Measurements from ENCODE around the gene ADRA2B.

ADRA2B gene

GRCh38 chr2:96137321-96138178 lies 21.2 kb upstream of the ADRA2B start:
- Histone ChIP-seq H3K4me1 (ENCODE audit: insufficient read depth, low read length, severe bottlenecking) (peaks cover 3% of the 10 kb centered on the region), H3K4me3 (ENCODE audit: low read depth, low read length, poor library complexity, severe bottlenecking) (no peak overlapping the region), H3K9me2 (ENCODE audit: low read depth, low read length) (no peaks in the 10 kb centered on the region), H3K9me3 (ENCODE audit: low read length) (no peaks in the 10 kb centered on the region), H2AFZ (ENCODE audit: low read length) (no peak overlapping the region), H3K4me2 (ENCODE audit: low read length) (no peak overlapping the region), H3K27ac (ENCODE audit: low read depth, low read length, poor library complexity, severe bottlenecking) (no peak overlapping the region), H3K27me3 (ENCODE audit: insufficient read depth, low read length) (no peaks in the 10 kb centered on the region; the same call in 1 of the 2 replicates), H3K9ac (ENCODE audit: low read length) (no peak overlapping the region), H3K36me3 (ENCODE audit: insufficient read depth, low read length) (peaks cover 5% of the 10 kb centered on the region; the same call in 1 of the 2 replicates), H4K20me1 (ENCODE audit: insufficient read depth, low read length) (no peaks in the 10 kb centered on the region), H3F3A (ENCODE audit: insufficient read depth, low read length) (no peaks in the 10 kb centered on the region), H3K79me2 (ENCODE audit: insufficient read depth, low read length) (no peaks in the 10 kb centered on the region)
- no peak for TF ChIP-seq EZH2 (IDR thresholded peaks at IDR 0.05; ENCODE audit: borderline replicate concordance, low read length)
- TF ChIP-seq CTCF (IDR thresholded peaks at IDR 0.05; ENCODE audit: low read length) = no peak

- no peaks in the 10 kb centered on the region for H3F3A ChIP-seq (ENCODE audit: insufficient read depth, low read length)
- no peaks in the 10 kb centered on the region for H3K9me2 ChIP-seq (ENCODE audit: low read depth, low read length)
- H3K79me2 ChIP-seq (ENCODE audit: insufficient read depth, low read length) = no peaks in the 10 kb centered on the region
- H3K27ac ChIP-seq (ENCODE audit: low read depth, low read length, poor library complexity, severe bottlenecking) = no peak overlapping the region
- no peaks in the 10 kb centered on the region for H3K4me1 ChIP-seq (ENCODE audit: insufficient read depth, low read length, severe bottlenecking)
- H4K20me1 ChIP-seq (ENCODE audit: insufficient read depth, low read length) = no peaks in the 10 kb centered on the region
- no peak overlapping the region for H3K4me2 ChIP-seq (ENCODE audit: low read length)
- H3K27me3 ChIP-seq (ENCODE audit: insufficient read depth, low read length) = no peaks in the 10 kb centered on the region; the same call in 1 of the 2 replicates
- H3K9me3 ChIP-seq (ENCODE audit: low read length) = no peaks in the 10 kb centered on the region
- no peak overlapping the region for H3K9ac ChIP-seq (ENCODE audit: low read length)
- H2AFZ ChIP-seq (ENCODE audit: low read length) = no peak overlapping the region
- H3K36me3 ChIP-seq (ENCODE audit: insufficient read depth, low read length) = 0 out of 2 replicates have a peak, but pooled peaks cover 4% of the 10 kb centered on the region
- H3K4me3 ChIP-seq (ENCODE audit: low read depth, low read length, poor library complexity, severe bottlenecking) = no peak overlapping the region
- TF ChIP-seq EZH2 (IDR thresholded peaks at IDR 0.05; ENCODE audit: borderline replicate concordance, low read length) (no peak), CTCF (IDR thresholded peaks at IDR 0.05; ENCODE audit: low read length) (no peak)
Measured at GRCh38 chr2:96136129-96136720, 19.9 kb upstream of the ADRA2B start.

- Histone ChIP-seq H3K9me3 (ENCODE audit: low read length) (no peaks in the 10 kb centered on the region), H3K79me2 (ENCODE audit: insufficient read depth, low read length) (no peaks in the 10 kb centered on the region), H4K20me1 (ENCODE audit: insufficient read depth, low read length) (no peaks in the 10 kb centered on the region), H3F3A (ENCODE audit: insufficient read depth, low read length) (no peaks in the 10 kb centered on the region), H3K4me3 (ENCODE audit: low read depth, low read length, poor library complexity, severe bottlenecking) (no peak overlapping the region), H3K9ac (ENCODE audit: low read length) (no peak overlapping the region), H3K27me3 (ENCODE audit: insufficient read depth, low read length) (no peaks in the 10 kb centered on the region; the same call in 1 of the 2 replicates), H3K27ac (ENCODE audit: low read depth, low read length, poor library complexity, severe bottlenecking) (no peak overlapping the region), H3K4me2 (ENCODE audit: low read length) (no peak overlapping the region), H2AFZ (ENCODE audit: low read length) (no peak overlapping the region), H3K36me3 (ENCODE audit: insufficient read depth, low read length) (no peaks in the 10 kb centered on the region), H3K9me2 (ENCODE audit: low read depth, low read length) (no peaks in the 10 kb centered on the region), H3K4me1 (ENCODE audit: insufficient read depth, low read length, severe bottlenecking) (no peaks in the 10 kb centered on the region)
- no peak for TF ChIP-seq CTCF (IDR thresholded peaks at IDR 0.05; ENCODE audit: low read length)
- TF ChIP-seq EZH2 (IDR thresholded peaks at IDR 0.05; ENCODE audit: borderline replicate concordance, low read length) = no peak
Measured at GRCh38 chr2:96135621-96136020, 19.2 kb upstream of the ADRA2B start.

All from OCI-LY1 (cell line).